K562 (cell line): Measurements from ENCODE around the gene RNF11. TPM values are rescaled to one million over a fixed set of nuclear protein-coding genes. Genes with fewer than 3 reads are reported as not detected.

Experiments used
- DACH1 ChIP-seq: fragments of 450-650 bp; IDR thresholded peaks from 2 replicates; pipeline ENCODE4 v1.6.1; 2018; ENCODE audit not compliant: partially characterized antibody
- GATA2 ChIP-seq: sonication (generic); formaldehyde crosslinking; IDR thresholded peaks from 2 replicates; pipeline ENCODE4 v1.4.0; 2020; ENCODE audit warnings: mild to moderate bottlenecking, missing genetic modification reagents
- MEF2D ChIP-seq: conservative IDR thresholded peaks from 2 replicates; pipeline ENCODE4 v1.6.1; 2016; ENCODE audit warnings: low read depth, missing genetic modification characterization, missing compliant biosample characterization
- MGA ChIP-seq: fragments of 450-650 bp; IDR thresholded peaks from 2 replicates; pipeline ENCODE4 v1.6.1; 2016; ENCODE audit warnings: mild to moderate bottlenecking, moderate library complexity
- PHF21A ChIP-seq: fragments of 450-650 bp; IDR thresholded peaks from 2 replicates; pipeline ENCODE4 v1.6.1; 2017; ENCODE audit warnings: low read depth, borderline replicate concordance
- SRF ChIP-seq, 2 experiments: fragments of 250-450, 450-650 bp in 1 of 2; sonication (Bioruptor Pico) in 1 of 2; sonication (generic) in 1 of 2; formaldehyde crosslinking; IDR thresholded peaks; 2 replicates each; pipeline versions ENCODE4 v1.5.0 to v1.5.1; 2020 to 2022; ENCODE audit warnings: mild to moderate bottlenecking in 1 of 2, missing genetic modification reagents in 1 of 2
- ZFP91 ChIP-seq: sonication (generic); formaldehyde crosslinking; IDR thresholded peaks from 2 replicates; pipeline ENCODE4 v1.8.0; 2022; ENCODE audit warnings: mild to moderate bottlenecking, missing genetic modification reagents
- ZNF324 ChIP-seq: fragments of 250-450 bp; sonication (Bioruptor Pico); IDR thresholded peaks from 2 replicates; pipeline ENCODE4 v1.4.0; 2020; ENCODE audit warnings: mild to moderate bottlenecking
- polyA plus RNA-seq, 8 experiments: library from polyadenylated mRNA; depleted of rRNA in 4 of 8; stranded (reverse) in 5 of 8; unstranded in 3 of 8; fragments of >200 nt; fragmentation: Nextera tagmentation in 2 of 8; fragmentation: Illumina TruSeq in 1 of 8; extraction: Ambion mirVana in 2 of 8; extraction: Trizol in 1 of 8; gene quantifications; 2 replicates each; pipeline versions ENCODE4 v1.2.1 to v1.2.3, GENCODE V29; 2011 to 2014; ENCODE audit warnings: inconsistent platforms in 1 of 8, missing spikeins in 1 of 8
- total RNA-seq, 7 experiments: library from RNA; depleted of rRNA in 6 of 7; stranded (reverse); fragments of >200 nt in 6 of 7; fragmentation: Illumina TruSeq in 2 of 7; extraction: Trizol in 2 of 7; gene quantifications; 2 replicates each; pipeline versions ENCODE4 v1.2.1 to v1.2.3, GENCODE V29; 2011 to 2021; ENCODE audit warnings: low replicate concordance in 1 of 7
- TF ChIP-seq, protein P1 (sequence below): fragments of 450-650 bp; IDR thresholded peaks from one replicate; pipeline ENCODE4 v1.6.1; 2018; ENCODE audit warnings: mild to moderate bottlenecking, moderate library complexity; ENCODE audit not compliant: partially characterized antibody

The RNF11 gene
- total and polyA plus RNA-seq, 9 of the 15 experiments (the other 6 are each of a cell fraction or from before 2014, with no cell fraction given): 5.7 to 34.3 (median 23.1) TPM

DNA sequence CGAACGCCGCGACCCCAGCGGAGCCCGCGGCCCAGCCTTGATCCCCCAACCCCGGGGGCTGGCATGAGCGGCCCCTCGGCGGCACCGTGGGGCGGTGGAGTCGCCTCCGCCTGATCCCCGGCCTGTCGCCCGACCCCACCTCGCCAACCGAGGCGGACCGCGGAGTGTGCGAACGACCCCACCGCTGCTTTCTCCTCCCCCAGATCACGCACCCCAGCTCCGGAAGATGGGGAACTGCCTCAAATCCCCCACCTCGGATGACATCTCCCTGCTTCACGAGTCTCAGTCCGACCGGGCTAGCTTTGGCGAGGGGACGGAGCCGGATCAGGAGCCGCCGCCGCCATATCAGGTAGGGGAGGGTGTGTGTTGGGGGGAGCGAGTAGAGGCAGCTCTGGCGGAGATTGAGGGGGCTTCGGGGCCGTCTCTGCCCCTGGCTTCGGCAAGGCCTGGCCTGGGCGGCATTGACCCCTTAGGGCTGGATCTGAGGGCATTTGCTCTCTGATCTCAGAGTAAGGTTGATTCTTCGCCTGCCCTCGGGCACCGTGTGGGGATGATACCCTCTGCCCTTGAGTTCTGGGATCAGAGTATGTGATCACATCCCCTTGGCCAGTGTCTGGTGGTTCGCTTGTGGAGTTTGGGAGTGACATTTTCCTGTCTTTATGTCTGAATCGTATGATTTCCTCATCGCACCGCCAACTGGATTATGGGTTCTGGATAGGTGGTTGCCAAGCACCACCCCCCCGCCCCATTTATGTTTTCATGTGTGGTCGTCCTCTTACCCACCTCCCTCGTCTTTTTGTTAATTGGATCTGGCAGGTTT is 668 bp downstream of the RNF11 start (continued):
- TF ChIP-seq MGA: no peak
- TF ChIP-seq PHF21A: no peak
- TF ChIP-seq ZFP91 (CRISPR knock-in tag): no peak
- TF ChIP-seq, protein P1, sequence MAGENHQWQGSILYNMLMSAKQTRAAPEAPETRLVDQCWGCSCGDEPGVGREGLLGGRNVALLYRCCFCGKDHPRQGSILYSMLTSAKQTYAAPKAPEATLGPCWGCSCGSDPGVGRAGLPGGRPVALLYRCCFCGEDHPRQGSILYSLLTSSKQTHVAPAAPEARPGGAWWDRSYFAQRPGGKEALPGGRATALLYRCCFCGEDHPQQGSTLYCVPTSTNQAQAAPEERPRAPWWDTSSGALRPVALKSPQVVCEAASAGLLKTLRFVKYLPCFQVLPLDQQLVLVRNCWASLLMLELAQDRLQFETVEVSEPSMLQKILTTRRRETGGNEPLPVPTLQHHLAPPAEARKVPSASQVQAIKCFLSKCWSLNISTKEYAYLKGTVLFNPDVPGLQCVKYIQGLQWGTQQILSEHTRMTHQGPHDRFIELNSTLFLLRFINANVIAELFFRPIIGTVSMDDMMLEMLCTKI: no peak
- TF ChIP-seq SRF (CRISPR knock-in tag; IDR thresholded peaks at IDR 0.05): no peak
- TF ChIP-seq MEF2D (tag): no peak
- TF ChIP-seq DACH1: no peak
- TF ChIP-seq GATA2 (CRISPR knock-in tag): no peak
- no peak for TF ChIP-seq ZNF324 (CRISPR knock-in tag)
